IPS-18c (cell line): ENCODE measurements around the gene B3GALT4.

Experiments
- H3K4me3 ChIP-seq: 2 replicates; pipeline ENCODE4 v1.7.0; 2013; ENCODE audit warnings: low read depth, mild to moderate bottlenecking, low read length, moderate library complexity; ENCODE audit not compliant: insufficient read depth
- H3K9me3 ChIP-seq: one replicate; pipeline ENCODE4 v1.6.1; 2013; ENCODE audit warnings: mild to moderate bottlenecking, low read length, moderate library complexity; ENCODE audit not compliant: control insufficient read depth, insufficient read depth

Gene B3GALT4

GRCh38 chr6:33299237-33299944 lies 22.5 kb downstream of the B3GALT4 start:
- H3K9me3 ChIP-seq = no peaks in the 10 kb centered on the region
- peak overlapping the region; percentile 96 for H3K4me3 ChIP-seq

GRCh38 chr6:33301877-33302276 lies 25.0 kb downstream of the B3GALT4 start:
- no peaks in the 10 kb centered on the region for H3K9me3 ChIP-seq

GRCh38 chr6:33304216-33304615 lies 27.3 kb downstream of the B3GALT4 start:
- Histone ChIP-seq H3K9me3 (no peaks in the 10 kb centered on the region), H3K4me3 (no peak overlapping the region)

More at GRCh38 chr6:33301877-33302276, 25.0 kb downstream of the B3GALT4 start:
- H3K4me3 ChIP-seq = no peak overlapping the region

- Histone ChIP-seq H3K9me3 (no peaks in the 10 kb centered on the region), H3K4me3 (no peak overlapping the region)
Measured at GRCh38 chr6:33305052-33305451, 28.1 kb downstream of the B3GALT4 start.

DNA sequence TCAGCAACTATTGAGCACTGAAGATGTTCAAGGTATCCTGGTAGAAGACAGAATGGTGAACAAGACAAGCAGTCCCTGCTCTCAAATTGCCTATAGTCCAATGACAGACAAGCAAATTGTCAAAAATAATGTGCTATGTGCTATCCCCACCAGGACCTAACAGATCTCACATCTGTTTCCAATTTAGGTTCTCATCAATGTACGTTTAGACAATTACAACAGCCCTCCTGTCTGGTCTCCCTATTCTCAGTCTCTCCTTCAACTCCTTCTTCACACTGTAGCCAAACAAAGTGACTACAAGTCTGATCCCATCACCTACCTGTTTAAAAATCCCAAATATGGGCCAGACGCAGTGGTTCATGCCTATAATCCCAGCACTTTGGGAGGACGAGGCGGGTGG lies 29.4 kb downstream of the B3GALT4 start:
- no peaks in the 10 kb centered on the region for H3K9me3 ChIP-seq
- no peak overlapping the region for H3K4me3 ChIP-seq

GRCh38 chr6:33312361-33313104 lies 35.6 kb downstream of the B3GALT4 start:
- Histone ChIP-seq H3K9me3 (no peaks in the 10 kb centered on the region), H3K4me3 (peak overlapping the region; percentile 87)

DNA sequence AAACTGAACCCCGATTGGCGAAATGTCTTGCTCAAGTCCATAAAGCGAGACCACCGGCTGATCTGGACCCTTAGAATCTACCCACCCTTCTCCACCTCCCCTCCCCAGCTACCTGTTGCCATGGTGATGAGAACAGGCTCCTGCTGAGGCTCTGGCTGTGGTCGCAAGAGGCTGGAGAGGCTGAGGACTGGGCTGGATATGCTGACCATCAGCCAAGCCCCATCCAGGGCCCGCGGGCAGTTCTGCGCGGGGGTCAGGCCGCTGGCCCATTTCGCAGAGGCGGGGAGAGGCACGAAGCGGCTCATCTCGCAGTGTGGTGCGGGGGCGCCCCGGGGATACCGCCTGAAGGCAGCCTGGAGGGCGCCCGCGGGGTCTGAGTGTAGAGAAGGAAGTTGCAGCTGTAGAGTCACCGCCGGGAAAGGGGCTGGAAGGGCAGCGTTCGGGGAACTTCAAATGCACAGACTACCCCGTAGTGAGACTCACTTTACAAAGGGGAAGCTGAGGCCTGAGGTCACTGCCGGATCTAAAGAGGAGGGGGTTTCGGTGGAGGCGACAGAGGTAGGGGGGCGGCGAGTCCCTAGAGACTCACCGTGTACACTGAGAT lies 36.3 kb downstream of the B3GALT4 start:
- Histone ChIP-seq H3K9me3 (no peaks in the 10 kb centered on the region), H3K4me3 (peak overlapping the region; percentile 87)

GRCh38 chr6:33313709-33314514 lies 37.0 kb downstream of the B3GALT4 start, which contains the start of gene TAPBP:
Gene TAPBP (minus strand): TSS chr6:33314078. CDS start chr6:33314041, 37 bp downstream.
- Histone ChIP-seq H3K9me3 (no peaks in the 10 kb centered on the region), H3K4me3 (peak within 1 kb of the TSS; percentile 87)

- H3K4me3 ChIP-seq = peak overlapping the region; percentile 87
- H3K9me3 ChIP-seq = no peaks in the 10 kb centered on the region
Measured at GRCh38 chr6:33314515-33314942, 37.6 kb downstream of the B3GALT4 start.

GRCh38 chr6:33314943-33315792 lies 38.2 kb downstream of the B3GALT4 start:
- Histone ChIP-seq H3K4me3 (peak overlapping the region; percentile 87), H3K9me3 (peaks cover 2% of the 10 kb centered on the region)

DNA sequence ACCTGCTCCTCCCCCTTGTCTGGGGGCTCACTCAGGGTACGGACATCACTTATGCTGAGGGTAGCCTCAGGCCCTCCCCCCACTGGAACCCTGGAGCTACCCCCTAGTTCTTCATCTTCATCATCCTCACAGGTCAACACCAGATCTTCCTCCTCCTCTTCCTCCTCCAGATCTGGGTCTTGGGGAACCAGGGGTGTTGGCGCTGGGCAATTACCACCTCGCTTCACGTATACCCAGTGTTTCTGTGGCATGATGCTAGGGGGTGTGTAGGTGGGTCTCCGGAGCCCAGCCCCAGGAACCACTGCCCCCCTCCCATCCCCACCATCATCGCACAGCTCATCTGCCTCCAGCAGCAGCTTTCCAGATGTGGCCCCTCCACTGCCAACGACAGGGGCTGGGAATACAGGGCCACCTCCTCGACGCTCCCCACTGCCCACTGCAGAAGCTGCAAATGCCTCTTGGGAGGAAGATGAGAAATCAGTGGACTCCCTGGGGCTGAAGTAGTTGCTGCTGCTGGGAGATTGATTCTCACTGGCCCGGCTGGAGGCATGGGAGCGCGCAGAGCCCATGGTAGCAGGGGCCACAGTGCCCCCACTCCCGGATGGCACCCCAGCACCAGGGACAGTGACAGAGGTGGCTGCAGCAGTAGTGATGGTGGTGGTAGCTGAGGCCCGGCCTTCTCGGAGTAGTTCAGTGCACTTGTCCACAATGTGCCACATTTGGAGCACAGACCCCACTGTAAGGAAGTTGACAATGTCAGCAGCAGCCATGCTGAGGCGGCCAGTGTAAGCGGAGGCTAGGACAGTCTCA lies 39.1 kb downstream of the B3GALT4 start:
- Histone ChIP-seq H3K9me3 (peaks cover 2% of the 10 kb centered on the region), H3K4me3 (no peak overlapping the region)

GRCh38 chr6:33316603-33317418 lies 39.9 kb downstream of the B3GALT4 start:
- H3K9me3 ChIP-seq = peaks cover 2% of the 10 kb centered on the region
- peak overlapping the region; percentile 50 for H3K4me3 ChIP-seq

- H3K4me3 ChIP-seq = peak overlapping the region; percentile 50
- H3K9me3 ChIP-seq = peaks cover 2% of the 10 kb centered on the region
Measured at GRCh38 chr6:33317419-33317668, 40.4 kb downstream of the B3GALT4 start.

- peak within 1 kb of the TSS; percentile 78 for H3K4me3 ChIP-seq
- H3K9me3 ChIP-seq = peaks cover 2% of the 10 kb centered on the region
Measured at GRCh38 chr6:33317669-33318425, 40.9 kb downstream of the B3GALT4 start, which contains the start of gene ZBTB22. Gene ZBTB22 (minus strand): TSS chr6:33317744. CDS start chr6:33316916, 828 bp downstream.
